ENCODE data around the gene HDDC2.

Gene HDDC2

GRCh38 chr6:125237764-125238163 is 64.0 kb downstream of the HDDC2 start:
- no peak for DNase-seq (ENCODE audit: low read depth in 1 of 2, low spot score in 1 of 2)

GRCh38 chr6:125236536-125237327 is 65.0 kb downstream of the HDDC2 start:
- DNase-seq (ENCODE audit: low read depth in 1 of 2, low spot score in 1 of 2), result no peak

DNA sequence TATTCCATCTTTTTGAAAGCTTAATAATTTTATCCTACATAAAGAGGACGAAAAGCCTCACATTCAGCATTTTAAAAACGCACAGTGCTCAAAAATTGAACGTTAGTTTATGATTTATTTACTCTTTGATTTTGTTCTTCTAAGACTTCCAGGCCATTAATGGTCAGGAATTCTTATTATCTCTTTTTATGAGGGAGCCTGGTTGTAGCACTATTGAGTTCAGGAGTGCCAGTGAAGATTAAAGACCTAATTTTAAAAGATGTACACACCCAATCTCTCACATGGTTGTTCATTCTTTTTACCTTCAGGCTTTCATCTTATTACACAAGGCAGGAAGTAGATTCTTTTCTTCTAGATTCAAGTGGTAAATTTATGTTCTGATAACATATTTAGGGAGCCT is 68.6 kb downstream of the HDDC2 start:
- DNase-seq (ENCODE audit: low read depth in 1 of 2, low spot score in 1 of 2), result no peak

DNA sequence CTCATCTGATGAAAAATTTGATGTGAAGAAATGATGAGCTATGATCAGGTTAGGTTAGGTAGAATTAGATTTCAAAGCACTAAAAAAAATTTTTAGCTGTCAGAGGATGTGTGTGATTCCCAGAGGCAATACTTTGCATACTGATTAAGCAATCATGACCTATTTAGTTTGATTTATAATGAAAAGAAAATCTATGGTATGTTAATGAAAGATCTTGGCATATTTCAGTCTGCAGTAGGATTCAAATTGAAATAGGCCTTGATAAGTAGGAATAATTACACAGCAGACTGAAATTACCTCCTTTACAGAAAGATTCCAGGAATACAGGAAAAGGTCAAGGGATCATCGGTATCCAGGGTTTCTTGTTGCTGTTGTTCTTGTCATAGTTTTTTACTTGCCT is 69.3 kb downstream of the HDDC2 start:
- no peak for DNase-seq (ENCODE audit: low read depth in 1 of 2, low spot score in 1 of 2)

DNA sequence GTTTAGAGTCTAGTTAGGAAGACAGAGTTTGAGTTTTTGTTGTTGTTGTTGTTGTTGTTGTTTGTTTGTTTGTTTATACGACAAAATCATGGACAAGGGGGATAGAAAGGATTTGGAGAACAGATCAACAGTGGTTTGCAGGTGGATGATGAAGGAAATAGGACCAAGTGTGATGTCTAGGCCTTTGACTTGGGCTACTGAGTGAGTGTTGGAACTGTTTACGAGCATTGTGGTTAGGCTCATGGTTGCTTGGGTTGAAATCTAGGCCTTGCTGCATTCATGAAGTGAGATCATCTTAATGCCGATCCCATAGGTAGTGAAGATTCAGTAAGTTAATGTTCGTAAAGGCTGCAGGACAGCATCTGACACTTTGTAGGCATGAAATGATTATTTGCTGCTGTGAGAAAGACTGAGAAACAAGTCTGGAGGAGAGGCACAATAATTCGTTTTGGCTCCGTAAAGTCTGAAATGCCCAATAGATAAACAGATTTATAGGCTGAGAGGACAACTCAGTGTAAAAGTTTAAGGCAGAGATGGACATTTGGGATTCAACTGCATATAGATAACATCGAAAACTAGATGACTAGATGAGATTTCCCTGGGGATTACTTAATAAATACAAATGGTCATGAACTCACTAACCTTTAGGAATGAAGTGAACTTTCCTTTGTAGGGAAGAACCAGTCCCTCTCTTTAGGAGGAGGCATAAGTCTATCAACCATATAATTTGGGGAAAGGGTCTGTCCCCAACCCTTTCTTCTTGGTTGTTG is 70.0 kb downstream of the HDDC2 start:
- DNase-seq (ENCODE audit: low read depth in 1 of 2, low spot score in 1 of 2), result no peak

DNA sequence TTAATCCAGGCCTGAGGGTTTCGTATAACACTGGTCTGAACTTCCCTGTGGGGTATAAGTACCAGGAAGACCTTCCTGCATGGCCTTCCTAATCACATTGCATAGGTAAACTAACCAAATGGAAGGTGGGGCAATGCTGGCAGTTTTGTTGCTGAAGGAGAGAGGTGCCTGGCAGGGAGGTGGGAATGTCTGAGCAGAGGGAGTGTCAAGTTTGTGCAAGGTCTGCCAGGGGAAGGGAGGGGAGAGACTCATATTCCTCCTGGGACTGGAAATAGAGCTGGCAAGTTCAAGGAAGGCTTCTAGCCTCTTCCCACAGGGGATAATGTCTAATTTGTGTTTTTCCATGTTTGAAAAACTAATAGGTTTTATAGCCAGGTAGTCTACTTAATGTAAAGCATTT is 70.6 kb downstream of the HDDC2 start:
- no peak for DNase-seq (ENCODE audit: low read depth in 1 of 2, low spot score in 1 of 2)

DNA sequence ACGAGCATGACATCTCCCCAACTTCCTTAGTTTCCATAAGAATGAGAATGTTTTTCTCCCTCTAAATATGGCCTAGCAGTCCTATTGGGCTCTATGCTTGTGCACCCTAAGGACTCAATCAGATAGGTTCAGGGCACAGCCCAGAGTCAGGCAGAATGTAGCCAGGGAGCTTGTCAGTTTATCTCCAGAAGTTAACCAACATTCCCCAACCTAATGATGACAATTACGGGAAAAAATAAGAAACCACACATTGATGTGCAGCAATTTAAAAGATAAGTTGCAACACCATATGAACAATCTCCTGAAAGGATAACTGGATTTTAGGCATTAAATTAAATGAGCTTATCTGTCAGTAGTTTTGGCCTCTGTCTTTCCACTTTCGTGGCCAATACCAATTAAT is 71.1 kb downstream of the HDDC2 start:
- no peak for DNase-seq (ENCODE audit: low read depth in 1 of 2, low spot score in 1 of 2)

- DNase-seq (ENCODE audit: low read depth in 1 of 2, low spot score in 1 of 2), result no peak
Measured at GRCh38 chr6:125228981-125229479, 72.7 kb downstream of the HDDC2 start.

GRCh38 chr6:125227244-125227643 is 74.5 kb downstream of the HDDC2 start:
- no peak for DNase-seq (ENCODE audit: low read depth in 1 of 2, low spot score in 1 of 2)
